Gastrocnemius medialis (tissue), 4 donors: ENCODE measurements around the gene CHD6.

Experiments used
- POLR2A ChIP-seq, 2 donors: fragments of 450-650 bp; IDR thresholded peaks; one replicate each; pipeline ENCODE4 v1.6.1; 2017; ENCODE audit warnings: antibody characterized with exemption in 2 of 2, mild to moderate bottlenecking in 2 of 2, moderate library complexity in 2 of 2
- TF ChIP-seq, protein P1 (sequence below), 5 experiments: fragments of 450-650 bp in 3 of 5; fragments of 200-600 bp in 2 of 5; sonication (generic) in 2 of 5; IDR thresholded peaks in 4 of 5; conservative IDR thresholded peaks in 1 of 5; 1 replicate in 4 of 5; 2 replicates in 1 of 5; pipeline ENCODE4 v1.5.1; 2016 to 2019; ENCODE audit warnings: antibody characterized with exemption in 5 of 5, mild to moderate bottlenecking in 3 of 5, moderate library complexity in 3 of 5

DNA sequence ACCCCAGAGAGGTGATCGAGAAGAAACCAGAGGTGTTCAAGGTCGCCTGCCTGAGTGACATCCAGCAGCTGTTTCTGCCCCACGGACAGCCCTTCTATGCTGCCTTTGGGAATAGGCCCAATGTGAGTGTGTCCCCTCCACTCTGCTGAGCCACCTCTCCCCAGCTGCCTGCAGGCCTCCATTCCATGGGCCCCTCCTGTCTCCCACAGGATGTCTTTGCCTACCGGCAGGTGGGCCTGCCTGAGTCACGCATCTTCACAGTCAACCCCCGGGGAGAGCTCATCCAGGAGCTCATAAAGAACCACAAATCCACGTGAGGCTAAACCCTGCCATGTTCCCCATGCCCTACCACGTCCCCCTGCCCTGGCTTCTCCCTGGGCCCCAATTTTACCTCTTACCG, 259.9 kb downstream of the CHD6 start:
- TF ChIP-seq, protein P1, sequence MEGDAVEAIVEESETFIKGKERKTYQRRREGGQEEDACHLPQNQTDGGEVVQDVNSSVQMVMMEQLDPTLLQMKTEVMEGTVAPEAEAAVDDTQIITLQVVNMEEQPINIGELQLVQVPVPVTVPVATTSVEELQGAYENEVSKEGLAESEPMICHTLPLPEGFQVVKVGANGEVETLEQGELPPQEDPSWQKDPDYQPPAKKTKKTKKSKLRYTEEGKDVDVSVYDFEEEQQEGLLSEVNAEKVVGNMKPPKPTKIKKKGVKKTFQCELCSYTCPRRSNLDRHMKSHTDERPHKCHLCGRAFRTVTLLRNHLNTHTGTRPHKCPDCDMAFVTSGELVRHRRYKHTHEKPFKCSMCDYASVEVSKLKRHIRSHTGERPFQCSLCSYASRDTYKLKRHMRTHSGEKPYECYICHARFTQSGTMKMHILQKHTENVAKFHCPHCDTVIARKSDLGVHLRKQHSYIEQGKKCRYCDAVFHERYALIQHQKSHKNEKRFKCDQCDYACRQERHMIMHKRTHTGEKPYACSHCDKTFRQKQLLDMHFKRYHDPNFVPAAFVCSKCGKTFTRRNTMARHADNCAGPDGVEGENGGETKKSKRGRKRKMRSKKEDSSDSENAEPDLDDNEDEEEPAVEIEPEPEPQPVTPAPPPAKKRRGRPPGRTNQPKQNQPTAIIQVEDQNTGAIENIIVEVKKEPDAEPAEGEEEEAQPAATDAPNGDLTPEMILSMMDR (IDR thresholded peaks at IDR 0.05 in 4 of 5, conservative IDR thresholded peaks at IDR 0.05 in 1 of 5) = no peak
- TF ChIP-seq POLR2A (IDR thresholded peaks at IDR 0.05) = no peak
